Right lobe of liver (tissue), 6 donors: ENCODE results near the gene PSMB10. TPM values are rescaled to one million over a fixed set of nuclear protein-coding genes. Genes with fewer than 3 reads are reported as not detected.

Experiments
- ATAC-seq, 4 donors: fragments of 200-7000 bp; cut with Tn5 transposase; one replicate each; pipeline ENCODE4 v1.9.1; 2020; ENCODE audit warnings: mild to moderate bottlenecking in 4 of 4, moderate library complexity in 4 of 4
- DNase-seq, 3 donors: peaks; one replicate each; pipeline ENCODE4 v3.0.0-alpha.2; 2020
- H3K27ac ChIP-seq, 3 donors: fragments of 200-600 bp; one replicate each; pipeline ENCODE4 v1.8.0; 2022
- H3K27me3 ChIP-seq, 2 donors: fragments of 200-600 bp; one replicate each; pipeline ENCODE4 v1.8.0; 2022
- H3K36me3 ChIP-seq, 4 donors: fragments of 200-600 bp; sonication (generic) in 1 of 4; one replicate each; pipeline versions ENCODE4 v1.5.1 to v1.8.0; 2017 to 2022; ENCODE audit warnings: control low read depth in 1 of 4
- H3K4me1 ChIP-seq, 4 donors: fragments of 200-600 bp; sonication (generic) in 1 of 4; one replicate each; pipeline versions ENCODE4 v1.5.1 to v1.8.0; 2017 to 2022; ENCODE audit warnings: control low read depth in 1 of 4
- H3K4me3 ChIP-seq, 3 donors: fragments of 200-600 bp; one replicate each; pipeline ENCODE4 v1.8.0; 2022
- H3K9me3 ChIP-seq, 4 donors: fragments of 200-600 bp; sonication (generic) in 1 of 4; one replicate each; pipeline versions ENCODE4 v1.5.1 to v1.8.0; 2017 to 2022; ENCODE audit warnings: control low read depth in 1 of 4
- CTCF ChIP-seq, 4 donors: fragments of 200-600 bp in 3 of 4; fragments of 450-650 bp in 1 of 4; IDR thresholded peaks; one replicate each; pipeline versions ENCODE4 v1.5.1 to v1.8.0; 2016 to 2022; ENCODE audit warnings: antibody characterized with exemption in 4 of 4, mild to moderate bottlenecking in 2 of 4
- POLR2A ChIP-seq: fragments of 450-650 bp; IDR thresholded peaks from one replicate; pipeline ENCODE4 v1.6.1; 2017; ENCODE audit warnings: antibody characterized with exemption, mild to moderate bottlenecking
- WGBS: methylation state at CpG from one replicate; pipeline ENCODE4 v1.1.6; 2018; ENCODE audit warnings: low coverage, low lambda C conversion rate; ENCODE audit not compliant: insufficient coverage; ENCODE audit errors: missing lambda C conversion rate; 5-methylcytosine and 5-hydroxymethylcytosine counted together
- intact Hi-C, 2 donors: fragments of 100-400 bp; cut with DNase I; formaldehyde crosslinking; loops; one replicate each; pipeline versions ENCODE4 v1.11.2 to v1.14.1; 2022
- total RNA-seq, 6 experiments: library from RNA; depleted of rRNA in 2 of 6; stranded (reverse); fragments of >200 nt in 2 of 6; fragmentation: NEBNext Ultra II Directional in 3 of 6; extraction: Animal tissue kit (Norgen Biotek cat#: 25700) in 3 of 6; gene quantifications; one replicate each; pipeline versions ENCODE4 v1.1.0 to v1.2.4, GENCODE V29; 2016 to 2023
- donor health status: DM: no; HTN: yes; CAD: no.
- donor health status: DM: no; HTN: no; CAD: no.
- donor health status: DM: no; HTN: no; CAD: no.
- donor health status: DM: no; HTN: yes; CAD: no.
- donor health status: DM: no; HTN: yes; CAD: no.

Gene PSMB10
- total RNA-seq, 6 experiments from 2014 or later = 19.0 to 39.6 (median 22.7) TPM

- DNase-seq (peak; percentile 98), ATAC-seq (peak; percentile 97 to 99 (median 99))
- no peaks in the 10 kb centered on the region for H3K9me3 ChIP-seq
- H3K27me3 ChIP-seq = no peaks in the 10 kb centered on the region
- H3K36me3 ChIP-seq = no peaks in the 10 kb centered on the region
- peaks cover 0 to 14% (median 4%) of the 10 kb centered on the region in 4 donors for H3K4me1 ChIP-seq
- H3K4me3 ChIP-seq = peak within 1 kb of the TSS; percentile 87 to 97 (median 96)
- peak; percentile 82 for TF ChIP-seq POLR2A
- no peak for TF ChIP-seq CTCF (IDR thresholded peaks at IDR 0.05)
- intact Hi-C loops = no loop called here
- 0% methylated on average over 17 of the region's 90 CpGs for WGBS
- H3K27ac ChIP-seq = peak within 1 kb of the TSS; percentile 92 to 95 (median 92)
These were observed 43.5 kb downstream of the PSMB10 start, which contains the start of gene PSKH1 for GRCh38 chr16:67892899-67893742. Gene PSKH1 (plus strand): TSS chr16:67893254. CDS start chr16:67908750, 15,496 bp downstream.

- 76% methylated on average over 5 of the region's 5 CpGs for WGBS
- peaks cover 0 to 14% (median 4%) of the 10 kb centered on the region in 4 donors for H3K4me1 ChIP-seq
- H3K36me3 ChIP-seq = no peaks in the 10 kb centered on the region
- H3K27me3 ChIP-seq = no peaks in the 10 kb centered on the region
- peak overlapping the region in 2 of 3 donors; percentile 6 to 13 for H3K4me3 ChIP-seq
- intact Hi-C loops = no loop called here
- no peak for ATAC-seq
- DNase-seq = no peak
- TF ChIP-seq POLR2A (no peak), CTCF (IDR thresholded peaks at IDR 0.05) (no peak)
- H3K9me3 ChIP-seq = no peaks in the 10 kb centered on the region
- H3K27ac ChIP-seq = peak overlapping the region in 2 of 3 donors; percentile 20 to 35
These were observed 44.3 kb downstream of the PSMB10 start for GRCh38 chr16:67892375-67892774.

- Histone ChIP-seq H3K27me3 (no peaks in the 10 kb centered on the region), H3K36me3 (peaks cover 0 to 3% (median under 1%) of the 10 kb centered on the region in 4 donors), H3K4me3 (no peak overlapping the region), H3K9me3 (no peaks in the 10 kb centered on the region), H3K27ac (no peak overlapping the region), H3K4me1 (peaks cover 0 to 11% (median 5%) of the 10 kb centered on the region in 4 donors)
- 86% methylated on average over 2 of the region's 3 CpGs for WGBS
- no peak for DNase-seq
- TF ChIP-seq POLR2A = no peak
- TF ChIP-seq CTCF (IDR thresholded peaks at IDR 0.05) = no peak
- ATAC-seq = no peak
- intact Hi-C loops = loop anchor here in 1 of 2 donors (5.0 kb wide), 1 partner anchor 39 kb away; no protein-coding TSS in a partner anchor
These were observed 48.3 kb downstream of the PSMB10 start for GRCh38 chr16:67888331-67888730.

GRCh38 chr16:67886387-67886786 lies 50.3 kb downstream of the PSMB10 start:
- no peak for DNase-seq
- Histone ChIP-seq H3K4me1 (peaks cover 0 to 11% (median 5%) of the 10 kb centered on the region in 4 donors), H3K36me3 (peaks cover 1 to 15% (median 3%) of the 10 kb centered on the region in 4 donors), H3K27me3 (no peaks in the 10 kb centered on the region), H3K9me3 (no peaks in the 10 kb centered on the region), H3K27ac (no peak overlapping the region), H3K4me3 (no peak overlapping the region)
- WGBS = no CpG with 5 or more reads among the region's 5 CpGs
- ATAC-seq = no peak
- TF ChIP-seq CTCF (IDR thresholded peaks at IDR 0.05) = no peak
- no peak for TF ChIP-seq POLR2A
- intact Hi-C loops = loop anchor here in 1 of 2 donors (5.0 kb wide), 1 partner anchor 41 kb away; no protein-coding TSS in a partner anchor
